Cortex of kidney (tissue), 1 donor: ENCODE data around the gene SPDYE1.
"Not testable (repeated sequence)": the region's sequence is repeated elsewhere in the genome, so short reads cannot be mapped to it uniquely, and the experiment has no call there.

Experiments
- DNase-seq: peaks from one replicate; lab custom pipeline; 2025; lab: John Stamatoyannopoulos, UW

SPDYE1 gene

DNA sequence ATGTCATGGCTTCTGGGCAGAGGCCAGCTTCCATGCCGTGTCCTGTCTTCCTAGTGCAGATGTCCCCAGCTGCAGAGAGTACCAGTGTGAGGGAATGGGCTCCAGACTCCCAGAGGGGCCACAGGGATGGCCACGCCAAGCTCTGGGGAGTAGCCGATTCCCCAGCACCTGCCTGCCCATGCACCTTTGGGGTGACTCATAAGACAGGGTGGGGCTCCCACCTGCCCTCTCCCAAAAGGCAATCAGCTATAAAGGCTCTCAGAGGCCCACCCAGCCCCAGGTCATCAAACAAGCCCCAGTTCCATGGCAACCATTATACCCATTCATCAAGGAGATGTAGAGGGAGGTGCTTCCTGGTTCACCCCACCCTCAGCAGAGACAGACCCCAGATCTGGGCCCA is at the start of gene SPDYE1:
TSS of gene SPDYE1 (plus strand) at position 366 of the 400 bp plus-strand sequence. CDS start 2,053 bp downstream, outside the sequence.
- not testable (repeated sequence) for DNase-seq

- no peak for DNase-seq
These were observed 45.7 kb upstream of the SPDYE1 start for GRCh38 chr7:43952028-43952427.

DNA sequence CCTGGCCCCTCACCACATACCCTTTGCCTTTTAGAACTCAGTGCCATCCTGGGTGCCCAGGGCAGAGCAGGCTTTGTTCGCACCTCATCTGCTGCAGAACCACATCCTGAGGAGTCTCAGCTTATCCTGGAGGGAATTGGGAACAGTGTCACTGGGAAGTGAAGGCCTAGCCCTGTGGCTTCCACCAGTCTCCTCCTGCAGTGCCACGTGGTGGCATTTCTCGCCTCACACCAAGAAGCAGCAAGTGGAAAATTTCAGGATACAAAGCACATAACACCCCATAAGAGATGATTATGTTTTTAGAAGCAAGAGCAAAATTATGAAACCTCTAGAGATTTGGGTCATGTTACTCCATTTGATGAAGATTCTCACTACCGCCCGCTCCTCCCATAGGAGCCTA is 44.6 kb upstream of the SPDYE1 start:
- DNase-seq: no peak

DNA sequence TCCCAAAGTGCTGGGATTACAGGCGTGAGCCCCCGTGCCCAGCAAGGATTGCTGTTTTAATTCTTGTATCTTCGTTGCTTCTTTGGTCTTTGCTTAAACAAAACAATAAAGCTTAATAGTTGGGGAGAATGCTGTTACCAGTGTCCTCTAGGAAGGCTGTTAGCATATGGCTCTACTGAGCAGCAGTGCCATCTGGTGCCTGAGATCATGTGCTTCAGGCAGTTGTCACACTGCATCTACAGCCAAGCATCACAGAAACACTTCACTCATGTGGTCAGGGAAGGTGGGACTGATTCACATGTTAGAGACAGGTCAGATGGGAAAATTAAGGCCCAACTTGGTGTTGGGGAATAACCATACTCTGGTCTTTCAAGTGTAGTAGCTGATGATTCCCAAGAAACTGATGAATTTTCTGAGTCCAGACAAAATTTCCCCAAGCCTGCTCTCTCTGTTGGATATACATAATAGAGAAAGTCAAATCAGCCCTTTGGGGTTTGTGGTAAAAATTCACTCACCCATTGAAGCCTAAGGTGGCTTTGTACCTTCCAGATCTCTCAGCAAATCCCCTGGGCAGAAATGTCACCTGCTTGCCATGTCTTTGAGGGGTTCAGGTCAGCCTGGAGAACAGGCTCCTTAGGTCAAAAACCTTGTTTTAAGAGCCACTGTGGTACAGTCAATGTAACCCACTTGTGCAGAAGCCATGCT is 43.0 kb upstream of the SPDYE1 start:
- DNase-seq: no peak

DNA sequence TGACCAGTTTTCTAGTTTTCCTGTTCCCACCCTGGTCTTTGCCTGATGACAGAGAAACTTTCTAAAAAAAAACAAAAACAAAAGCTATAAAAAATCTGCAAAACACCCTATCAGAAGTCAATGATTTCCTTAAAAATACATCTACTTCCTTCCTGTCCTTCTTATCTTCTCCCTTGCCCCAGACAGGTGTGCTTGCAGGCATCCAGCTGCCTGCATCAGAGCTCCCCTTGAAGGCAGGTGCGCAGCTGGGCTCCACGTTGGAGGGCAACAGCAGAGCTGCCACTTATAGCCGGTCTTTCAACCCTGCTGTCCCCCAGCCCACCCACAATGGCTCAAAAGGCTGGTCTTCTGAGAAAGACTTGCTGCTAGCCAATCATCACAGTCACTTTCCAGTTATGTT is 41.7 kb upstream of the SPDYE1 start:
- DNase-seq: no peak

- no peak for DNase-seq
These were observed 36.8 kb upstream of the SPDYE1 start for GRCh38 chr7:43960933-43961332.

GRCh38 chr7:43966392-43966791 is 31.3 kb upstream of the SPDYE1 start:
- not testable (repeated sequence) for DNase-seq

DNA sequence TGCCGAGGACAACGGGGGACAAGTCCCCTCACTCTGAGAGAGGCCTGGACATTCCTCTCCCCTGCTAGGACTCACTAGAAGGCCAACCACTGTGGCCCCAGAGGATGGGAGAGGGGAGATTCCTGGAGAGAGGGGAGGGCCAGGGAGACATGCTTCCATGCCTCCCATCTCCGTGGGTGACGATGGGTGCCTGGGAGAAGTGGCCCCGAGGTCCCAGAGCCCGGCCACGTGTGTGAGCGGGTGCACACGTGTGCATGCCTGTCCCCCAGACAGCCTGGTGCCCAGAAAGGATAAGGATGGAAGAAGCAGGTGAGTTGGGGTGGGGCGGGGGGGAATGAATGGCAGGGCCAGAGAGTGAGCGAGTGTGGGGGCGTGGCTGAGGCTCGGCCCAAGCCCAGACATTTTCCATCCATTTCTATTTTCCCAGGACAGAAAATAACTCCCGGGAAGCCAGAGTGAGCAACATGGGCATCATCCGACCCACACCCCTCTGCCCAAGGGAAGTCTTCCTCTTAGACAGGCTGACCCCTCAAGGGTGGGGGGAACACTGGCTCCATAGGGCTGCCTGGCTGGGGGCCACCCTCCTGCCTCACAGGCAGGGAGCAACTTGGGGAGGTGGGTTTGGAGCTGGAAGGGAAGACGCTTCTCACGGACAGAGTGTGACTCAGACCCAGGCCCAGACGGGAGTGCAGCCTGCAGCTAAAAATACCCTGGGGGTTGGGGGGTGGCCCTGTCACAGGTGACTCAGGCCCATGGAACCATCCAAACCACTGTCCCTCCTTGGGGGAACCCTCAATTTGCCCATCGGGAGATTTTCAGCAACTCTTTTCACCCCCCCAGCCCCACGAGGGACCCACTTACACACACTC is 29.3 kb upstream of the SPDYE1 start:
- not testable (repeated sequence) for DNase-seq

DNA sequence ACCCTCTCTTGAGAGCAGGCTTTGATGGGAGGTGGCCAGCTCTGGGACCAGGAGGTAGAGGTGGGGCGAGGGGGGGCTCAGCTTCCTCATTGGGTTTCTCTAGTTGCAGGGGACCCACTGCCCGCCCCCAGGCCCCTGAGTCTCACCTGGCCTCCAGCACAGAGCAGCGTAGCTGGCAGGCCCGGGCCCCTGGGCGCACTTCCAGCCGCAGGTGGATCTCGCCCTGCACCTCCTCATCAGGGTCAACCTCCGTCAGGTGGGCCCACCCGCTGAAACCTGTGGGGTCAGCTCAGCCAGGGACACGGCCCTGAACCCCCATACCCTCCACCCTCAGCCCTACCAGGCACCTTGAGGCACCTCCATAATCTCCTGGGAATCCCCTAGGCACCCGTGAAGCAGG is 28.1 kb upstream of the SPDYE1 start:
- not testable (repeated sequence) for DNase-seq

DNA sequence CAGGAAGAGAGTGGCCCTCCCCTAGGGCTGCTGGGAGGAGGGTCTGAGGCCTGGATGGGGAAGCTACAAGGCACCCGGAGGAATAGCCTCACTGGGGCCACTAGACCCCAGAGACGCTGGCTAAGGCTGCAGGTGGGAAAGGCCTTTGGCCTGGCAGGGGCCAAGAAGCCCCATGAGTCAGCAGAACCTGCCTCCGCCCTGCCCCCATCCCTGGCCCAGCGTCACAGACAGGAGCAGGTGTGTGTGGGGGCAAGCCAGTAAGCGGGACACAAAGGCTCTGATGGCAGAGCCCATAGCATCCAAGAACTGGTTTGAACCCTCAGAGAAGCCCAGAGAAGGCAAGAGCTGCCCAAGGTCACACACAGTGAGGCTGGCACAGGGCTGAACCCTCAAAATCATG is 27.0 kb upstream of the SPDYE1 start:
- DNase-seq: not testable (repeated sequence)

GRCh38 chr7:43974033-43974573 is 23.6 kb upstream of the SPDYE1 start:
- not testable (repeated sequence) for DNase-seq

DNA sequence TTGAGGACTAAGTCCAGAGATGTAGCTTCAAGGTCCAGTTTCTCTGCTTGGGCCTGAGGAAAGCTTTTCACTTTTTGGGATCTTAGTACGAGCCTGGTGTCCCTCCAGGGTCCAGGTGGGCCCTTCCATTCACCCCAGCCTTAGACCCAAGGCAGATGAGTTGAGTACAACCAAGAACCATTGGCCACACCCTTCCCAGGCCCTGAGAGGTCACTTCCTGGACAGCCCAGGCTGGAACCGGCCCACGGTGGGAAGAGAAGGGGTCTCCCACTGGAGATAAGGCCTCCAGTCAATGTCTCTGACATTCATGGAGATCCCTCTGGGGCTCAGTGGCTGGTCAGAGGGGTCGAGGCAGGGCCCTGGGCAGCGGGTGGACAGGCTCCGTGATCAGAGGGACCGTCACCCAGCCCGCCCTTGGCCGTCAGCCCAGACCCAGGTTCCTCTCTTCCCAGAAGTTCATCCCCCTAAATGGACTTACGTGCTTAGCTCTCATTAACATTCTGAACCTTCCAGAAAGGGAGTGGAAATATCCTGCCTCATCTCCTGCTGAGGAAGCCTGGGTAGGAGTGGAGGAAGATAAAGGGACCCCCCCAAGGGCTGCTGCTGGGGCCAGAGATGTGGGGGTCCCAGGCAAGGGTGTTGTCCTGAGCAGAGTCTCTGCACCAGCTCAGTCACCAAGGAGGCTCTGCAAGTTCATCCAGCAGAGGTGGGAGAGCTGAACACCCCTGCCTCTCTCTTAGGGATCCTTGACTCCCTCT is 22.8 kb upstream of the SPDYE1 start:
- DNase-seq: not testable (repeated sequence)

- DNase-seq: no peak
These were observed 20.2 kb upstream of the SPDYE1 start for GRCh38 chr7:43977525-43977924.

GRCh38 chr7:43978102-43978501 is 19.6 kb upstream of the SPDYE1 start:
- not testable (repeated sequence) for DNase-seq

DNA sequence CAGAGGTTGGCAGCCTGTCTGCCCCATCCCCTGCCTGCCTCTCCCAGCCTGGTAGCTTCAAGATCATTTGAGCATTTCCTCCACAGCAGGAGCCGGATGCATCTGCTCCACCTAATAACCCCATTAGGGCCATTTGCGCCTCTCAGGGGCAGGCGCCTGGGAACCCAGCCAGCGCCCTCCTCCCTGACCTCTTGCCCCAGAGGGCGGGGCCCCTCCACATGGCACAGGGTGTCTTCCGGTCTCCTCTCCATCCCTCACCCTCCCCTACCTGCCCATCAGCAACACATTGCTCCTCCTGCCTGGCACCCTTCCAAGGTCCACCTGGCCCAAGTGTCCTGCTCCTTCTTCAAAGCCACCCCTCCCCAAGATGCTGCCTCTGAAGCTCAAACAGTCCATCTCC is 14.8 kb upstream of the SPDYE1 start:
- DNase-seq: not testable (repeated sequence)

GRCh38 chr7:43983736-43984135 is 14.0 kb upstream of the SPDYE1 start:
- not testable (repeated sequence) for DNase-seq

- not testable (repeated sequence) for DNase-seq
These were observed 11.5 kb upstream of the SPDYE1 start for GRCh38 chr7:43985904-43986864.

DNA sequence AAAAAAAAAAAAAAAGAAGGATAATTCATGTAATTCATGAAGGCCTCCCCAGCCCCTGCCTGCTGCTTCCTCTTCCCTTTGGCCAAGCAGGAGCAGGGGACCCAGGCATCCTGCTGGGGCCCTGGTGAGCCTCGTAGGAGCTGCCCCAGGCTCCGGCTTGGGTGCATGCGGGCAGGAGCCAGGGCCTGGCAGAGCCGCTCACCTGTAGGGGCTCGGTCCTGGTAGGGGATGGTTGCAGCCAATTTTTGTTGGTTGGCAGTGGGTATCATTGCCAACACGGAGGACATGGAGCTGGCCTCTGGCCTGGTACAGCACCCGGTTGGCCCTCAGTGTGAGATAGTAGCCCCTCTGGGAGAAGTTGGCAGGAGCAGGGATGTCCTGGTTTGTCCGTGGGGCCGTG is 10.2 kb upstream of the SPDYE1 start:
- DNase-seq: not testable (repeated sequence)

- DNase-seq: not testable (repeated sequence)
These were observed 7.6 kb upstream of the SPDYE1 start for GRCh38 chr7:43990011-43990585.

- DNase-seq: not testable (repeated sequence)
These were observed 6.9 kb upstream of the SPDYE1 start for GRCh38 chr7:43990829-43991228.
